Measurements from ENCODE around the gene MGST1.

DNA sequence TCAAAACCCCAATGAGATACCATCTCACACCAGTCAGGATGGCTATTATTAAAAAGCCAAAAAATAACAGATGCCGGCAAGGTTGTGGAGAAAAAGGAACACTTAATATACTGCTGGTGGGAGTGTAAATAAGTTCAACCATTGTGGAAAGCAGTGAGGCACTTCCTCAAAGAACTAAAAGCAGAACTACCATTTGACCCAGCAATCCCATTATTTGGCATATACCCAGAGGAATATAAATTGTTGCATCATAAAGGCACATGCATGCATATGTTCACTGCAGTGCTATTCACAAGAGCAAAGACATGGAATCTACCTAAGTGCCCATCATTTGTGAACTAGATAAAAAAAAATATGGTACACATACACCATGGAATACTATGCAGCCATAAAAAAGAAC, 59.9 kb downstream of the MGST1 start:
- no peak for TF ChIP-seq EZH2phosphoT487 (IDR thresholded peaks at IDR 0.05; ENCODE audit: low read depth, severe bottlenecking, unreplicated experiment)
- TF ChIP-seq, protein P1, sequence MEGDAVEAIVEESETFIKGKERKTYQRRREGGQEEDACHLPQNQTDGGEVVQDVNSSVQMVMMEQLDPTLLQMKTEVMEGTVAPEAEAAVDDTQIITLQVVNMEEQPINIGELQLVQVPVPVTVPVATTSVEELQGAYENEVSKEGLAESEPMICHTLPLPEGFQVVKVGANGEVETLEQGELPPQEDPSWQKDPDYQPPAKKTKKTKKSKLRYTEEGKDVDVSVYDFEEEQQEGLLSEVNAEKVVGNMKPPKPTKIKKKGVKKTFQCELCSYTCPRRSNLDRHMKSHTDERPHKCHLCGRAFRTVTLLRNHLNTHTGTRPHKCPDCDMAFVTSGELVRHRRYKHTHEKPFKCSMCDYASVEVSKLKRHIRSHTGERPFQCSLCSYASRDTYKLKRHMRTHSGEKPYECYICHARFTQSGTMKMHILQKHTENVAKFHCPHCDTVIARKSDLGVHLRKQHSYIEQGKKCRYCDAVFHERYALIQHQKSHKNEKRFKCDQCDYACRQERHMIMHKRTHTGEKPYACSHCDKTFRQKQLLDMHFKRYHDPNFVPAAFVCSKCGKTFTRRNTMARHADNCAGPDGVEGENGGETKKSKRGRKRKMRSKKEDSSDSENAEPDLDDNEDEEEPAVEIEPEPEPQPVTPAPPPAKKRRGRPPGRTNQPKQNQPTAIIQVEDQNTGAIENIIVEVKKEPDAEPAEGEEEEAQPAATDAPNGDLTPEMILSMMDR (IDR thresholded peaks at IDR 0.05; ENCODE audit: poor library complexity) = no peak
